ENCODE measurements around the gene DHH.

The DHH gene

DNA sequence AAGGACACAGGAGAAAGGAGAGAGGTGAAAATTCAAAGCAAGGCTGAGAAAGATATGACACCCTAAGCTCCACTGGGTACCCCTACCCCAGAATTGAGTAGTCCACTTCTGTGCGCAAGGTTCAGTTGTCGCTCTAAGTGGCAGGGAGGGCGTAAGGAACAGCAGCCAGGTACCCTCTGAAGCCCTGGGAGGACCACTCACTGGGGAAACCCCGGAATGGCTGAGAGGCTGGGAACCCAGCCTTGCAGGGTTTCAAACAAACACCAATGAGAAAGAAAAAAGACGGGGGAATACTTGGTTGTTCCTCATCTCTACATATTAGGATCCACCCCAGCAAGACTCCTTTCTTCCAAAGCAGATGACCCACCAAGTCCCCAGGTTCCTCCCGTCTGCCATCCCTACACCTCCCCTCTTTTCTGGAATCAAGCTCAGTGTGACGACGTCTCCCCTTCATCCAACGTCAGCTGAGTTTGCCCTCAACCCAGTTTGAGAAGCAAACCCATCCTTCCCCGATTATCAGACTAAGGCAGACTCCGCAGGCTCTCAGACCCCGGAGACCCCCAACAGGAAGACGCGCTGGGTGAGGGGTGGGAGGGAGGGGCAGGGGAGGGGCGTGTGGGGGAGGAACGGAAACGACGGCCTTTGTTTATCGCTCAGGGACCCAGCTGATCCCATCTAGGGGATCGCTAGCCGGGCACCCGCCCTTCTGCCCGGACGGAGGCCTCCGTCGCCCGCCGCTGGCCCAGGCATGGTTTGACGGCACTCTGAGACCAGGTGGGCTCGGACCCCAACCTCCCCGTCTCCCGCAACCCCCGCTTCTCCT, 15.3 kb upstream of the DHH start:
- DNase-seq (ENCODE audit: low read depth): no peak

DNA sequence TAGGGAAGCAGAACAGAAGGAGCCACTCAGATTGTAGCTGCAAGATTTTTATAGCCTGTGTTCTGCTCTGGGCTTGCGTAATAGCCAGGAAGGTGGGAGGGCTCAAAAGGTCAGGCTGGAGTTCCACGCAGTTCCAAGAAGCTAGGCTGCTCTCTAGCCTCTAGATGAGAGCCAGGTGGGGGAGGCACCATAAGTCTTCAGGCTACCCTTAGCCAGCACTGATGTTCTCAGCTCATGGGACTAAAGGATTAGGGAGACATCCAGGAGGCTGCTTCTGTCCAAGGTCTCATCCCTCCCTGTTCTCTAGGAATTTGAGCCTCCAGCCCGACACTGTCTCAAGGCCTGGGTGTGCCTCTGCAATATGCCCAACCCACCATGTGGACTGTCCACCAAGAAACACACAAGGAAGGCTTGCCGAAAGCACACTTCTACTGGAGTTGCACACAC, 14.4 kb upstream of the DHH start:
- no peak for DNase-seq (ENCODE audit: low read depth)

DNA sequence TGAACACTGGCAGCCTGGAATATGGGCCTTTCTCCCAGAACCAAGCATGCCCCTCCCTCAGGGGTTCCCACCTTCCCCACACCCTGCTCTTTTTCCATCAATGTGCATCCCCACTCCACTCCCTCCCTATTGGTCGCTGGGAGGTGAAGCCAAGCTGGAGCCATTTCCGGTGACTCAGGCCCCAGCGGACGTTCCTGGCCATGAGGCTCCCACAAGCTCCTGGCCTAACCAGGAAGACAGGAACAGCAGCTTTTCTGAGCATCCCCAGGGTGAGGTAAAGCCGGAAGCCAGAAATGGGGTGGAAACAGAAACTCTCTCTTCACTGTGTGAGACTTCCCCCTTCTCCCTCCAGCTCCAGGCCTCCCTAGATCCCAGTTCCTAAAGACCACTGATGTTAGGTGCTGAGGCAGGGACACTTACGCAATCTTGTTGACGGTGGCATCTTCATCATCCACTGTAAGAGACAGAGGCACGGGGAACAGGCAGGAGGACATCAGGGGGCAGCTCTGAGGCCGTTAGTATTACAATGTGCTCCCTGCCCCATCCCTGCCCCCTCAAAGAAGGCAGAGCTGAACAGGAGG, 11.0 kb upstream of the DHH start:
- DNase-seq (ENCODE audit: low read depth): no peak

DNA sequence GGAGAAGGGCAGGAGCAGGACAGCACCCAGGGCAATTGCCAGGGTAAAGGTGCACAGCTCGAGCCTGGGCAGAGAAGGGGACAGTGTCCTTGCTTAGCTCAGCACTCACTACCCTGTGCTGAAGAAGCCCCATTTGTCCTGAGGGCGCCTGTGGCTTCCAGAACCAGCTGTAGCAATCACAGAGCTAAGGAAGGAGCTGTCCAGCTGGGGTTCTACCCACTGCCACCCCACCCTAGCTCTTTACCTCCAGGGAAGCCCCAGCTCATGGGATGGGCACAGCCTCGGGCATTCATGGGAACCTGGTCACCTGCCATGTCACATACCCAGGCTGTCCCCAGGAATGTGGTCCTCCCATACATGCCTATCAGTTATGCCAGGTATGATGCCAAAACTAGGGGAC, 10.2 kb upstream of the DHH start:
- DNase-seq (ENCODE audit: low read depth): no peak

DNA sequence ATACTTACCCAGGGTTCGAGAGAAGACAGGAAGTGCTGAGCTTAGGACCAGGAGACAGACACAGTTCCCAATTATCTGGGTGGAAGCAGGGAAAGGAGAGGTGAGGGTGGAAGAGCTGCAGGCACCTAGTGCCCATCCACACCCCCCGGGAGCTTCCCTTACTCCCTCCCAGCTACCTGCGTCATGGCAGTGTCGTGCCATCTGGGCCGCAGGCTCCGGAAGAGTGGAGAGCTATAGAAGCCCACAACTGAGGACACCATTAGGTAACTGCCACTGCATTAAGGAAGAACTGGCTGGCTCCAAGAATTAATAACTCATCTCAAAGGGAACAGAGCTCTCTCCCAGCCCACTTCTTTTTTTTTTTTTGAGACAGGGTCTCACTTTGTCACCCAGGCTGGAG, 5.8 kb upstream of the DHH start:
- no peak for DNase-seq (ENCODE audit: low read depth)

DNA sequence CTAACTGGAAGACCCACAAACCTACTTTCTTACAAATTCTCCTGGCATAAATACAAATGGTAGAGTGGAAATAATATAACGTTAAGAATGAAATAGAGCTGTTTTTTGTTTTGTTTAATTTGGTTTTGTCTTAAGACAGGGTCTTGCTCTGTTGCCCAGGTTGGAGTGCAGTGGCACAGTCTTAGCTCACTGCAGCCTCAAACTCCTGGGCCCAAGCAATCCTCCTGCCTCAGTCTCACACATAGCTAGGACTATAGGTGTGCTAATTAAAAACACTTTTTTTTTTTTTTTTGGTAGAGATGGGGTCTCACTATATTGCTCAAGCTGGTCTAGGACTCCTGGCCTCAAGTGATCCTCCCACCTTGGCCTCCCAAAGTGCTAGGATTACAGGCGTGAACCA, 4.1 kb upstream of the DHH start:
- no peak for DNase-seq (ENCODE audit: low read depth)

DNA sequence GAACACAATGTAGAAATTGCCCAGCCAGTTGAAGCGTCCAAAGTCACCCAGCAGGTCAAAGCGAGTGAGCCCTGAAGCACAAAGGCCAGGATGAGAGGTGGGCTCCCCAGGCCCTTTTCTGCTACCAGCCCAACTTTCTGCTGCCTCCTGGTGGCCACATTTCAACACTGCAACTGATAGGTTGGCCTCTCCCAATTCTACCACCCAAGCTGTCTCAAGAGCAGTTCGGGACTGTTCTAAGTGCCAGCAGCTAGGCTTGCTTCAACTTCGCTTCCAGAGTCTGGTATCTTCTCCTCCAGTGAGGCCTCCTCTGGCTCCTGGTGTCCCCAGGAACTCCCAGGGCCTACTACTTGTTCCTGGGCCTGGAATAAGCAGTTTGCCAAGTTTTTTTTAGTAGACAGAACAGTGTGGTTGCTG, 3.4 kb upstream of the DHH start:
- no peak for DNase-seq (ENCODE audit: low read depth)

DNA sequence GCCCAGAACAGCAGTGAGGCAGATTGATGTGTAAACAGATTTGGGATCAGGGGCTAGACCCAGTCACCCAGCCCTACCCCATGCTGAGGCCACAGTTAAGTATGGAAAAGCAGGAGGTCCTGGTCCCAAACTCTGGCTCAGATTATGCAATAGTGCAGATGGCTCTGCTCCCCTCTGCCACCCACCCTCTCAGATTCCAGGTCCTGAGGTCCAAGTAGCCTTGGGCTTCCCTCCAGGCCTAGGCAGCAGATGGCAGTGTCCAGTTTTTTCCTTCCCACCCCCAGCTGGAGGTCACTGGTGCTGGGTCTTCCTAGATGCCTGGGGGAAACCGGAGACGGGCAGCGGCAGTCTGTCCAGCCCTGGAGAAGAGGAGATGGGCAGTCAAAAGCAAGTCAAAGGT, 2.8 kb upstream of the DHH start:
- no peak for DNase-seq (ENCODE audit: low read depth)

DNA sequence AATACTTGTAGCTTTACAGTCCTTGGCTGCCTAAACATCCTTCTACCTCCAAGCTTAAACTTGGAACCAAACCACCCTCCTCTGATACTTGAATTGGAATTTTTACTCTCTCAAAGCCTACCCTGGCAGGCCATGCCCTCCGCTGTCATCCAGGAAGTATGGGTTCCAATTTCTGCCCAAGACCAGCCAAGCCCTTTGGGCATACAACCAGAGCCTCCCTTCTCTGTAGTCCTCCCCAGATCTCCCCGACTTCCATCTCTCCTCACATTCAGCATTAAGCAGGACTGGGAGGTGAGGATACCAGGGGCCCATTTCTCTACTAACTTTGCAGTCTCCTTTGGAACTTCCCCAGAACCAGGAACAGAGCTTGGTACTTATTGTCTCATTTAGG, 369 bp upstream of the DHH start:
- DNase-seq (ENCODE audit: low read depth): no peak

DNA sequence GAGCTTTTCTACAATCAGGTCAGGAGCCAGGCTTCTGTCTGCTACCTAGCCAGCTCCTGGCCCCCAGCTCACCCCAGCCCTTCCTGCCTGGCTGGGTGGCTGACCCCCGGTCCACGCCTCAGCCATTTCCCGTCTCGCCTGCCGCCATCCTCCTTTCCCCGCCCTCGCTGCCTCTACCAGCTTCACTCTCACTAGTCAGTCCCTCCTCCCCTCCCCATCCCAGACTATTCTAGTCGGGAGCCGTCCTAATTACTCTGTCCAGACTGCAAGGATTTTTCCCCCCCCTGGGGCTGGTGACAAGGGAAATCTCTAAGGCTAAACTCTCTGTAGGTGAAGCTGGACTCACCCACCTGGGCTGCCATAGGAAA, 825 bp downstream of the DHH start:
- DNase-seq (ENCODE audit: low read depth): no peak

DNA sequence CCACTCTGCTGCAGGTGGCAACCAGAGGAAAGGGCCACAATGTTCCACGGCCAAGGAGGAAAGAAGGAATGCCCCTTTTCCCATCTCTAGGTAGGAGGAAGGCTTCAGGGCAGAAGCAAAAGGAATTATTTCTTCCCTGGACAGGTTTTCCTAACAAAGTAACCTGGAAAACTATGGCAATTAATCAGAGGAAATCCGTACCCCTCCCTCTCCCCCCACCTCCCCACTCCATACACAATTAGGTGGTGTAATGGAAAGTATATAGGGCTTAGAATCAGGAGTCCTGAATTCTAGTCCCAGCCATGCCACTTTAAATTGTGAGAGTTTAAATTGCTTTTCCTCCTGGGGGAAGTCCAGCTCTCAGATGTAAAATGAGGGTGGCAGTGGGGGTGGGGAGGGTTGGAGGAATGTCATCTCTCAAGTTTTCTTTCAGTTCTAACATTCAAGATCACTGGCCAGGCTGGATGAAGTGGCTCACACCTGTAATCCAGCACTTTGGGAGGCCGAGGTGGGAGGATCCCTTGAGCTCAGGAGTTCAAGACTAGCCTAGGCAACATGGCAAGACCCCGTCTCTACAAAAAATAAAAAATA, 1.7 kb downstream of the DHH start:
- no peak for DNase-seq (ENCODE audit: low read depth)

DNA sequence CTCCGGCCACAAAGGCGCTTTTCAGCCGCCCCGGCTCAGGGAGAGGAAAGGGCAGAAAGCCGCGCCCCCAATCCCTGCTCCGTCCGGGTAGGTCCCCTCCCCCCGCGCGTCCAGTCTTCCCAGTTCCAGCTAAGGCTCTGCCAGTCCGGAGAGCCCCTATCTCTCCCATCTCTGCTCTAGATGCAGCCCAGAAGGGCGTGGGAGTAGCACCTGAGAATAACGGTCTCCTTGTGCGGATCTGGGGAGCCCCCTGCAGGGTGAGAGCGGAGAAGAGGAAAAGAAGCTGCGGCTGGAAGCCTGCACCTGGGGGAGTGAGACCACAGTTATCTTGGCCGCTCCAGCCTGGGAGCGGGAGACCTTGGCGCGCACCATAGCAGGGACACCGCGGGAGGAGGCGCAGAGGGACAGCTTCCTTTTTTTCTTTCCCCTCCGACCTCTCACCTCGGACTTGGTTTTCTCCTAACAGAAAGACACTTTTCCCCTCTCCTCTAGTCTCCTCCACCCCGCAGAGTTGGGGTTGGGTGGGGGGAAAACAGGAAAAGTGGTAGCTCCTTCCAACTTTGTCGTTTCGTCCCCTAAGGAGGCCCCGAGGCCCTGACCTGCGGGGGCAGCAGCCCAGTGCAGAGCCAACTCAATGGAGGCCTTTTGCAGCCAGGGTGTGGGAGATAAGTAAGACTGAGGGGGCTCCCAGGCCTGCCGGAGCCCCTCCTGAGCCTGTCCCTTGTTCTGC, 2.4 kb downstream of the DHH start:
- DNase-seq (ENCODE audit: low read depth): no peak

DNA sequence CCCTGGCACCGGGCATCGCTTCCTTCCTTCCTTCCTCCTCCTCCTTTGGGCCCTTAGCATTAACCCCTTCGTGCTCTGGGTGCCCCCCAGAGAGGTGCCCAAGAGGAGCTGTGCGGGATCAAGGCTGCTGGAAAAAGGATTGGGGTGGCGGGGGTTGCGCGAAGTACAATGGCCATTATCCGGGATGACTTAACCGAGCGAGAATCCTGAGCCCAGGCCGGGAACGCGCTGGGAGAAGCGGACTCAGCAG, 2.8 kb downstream of the DHH start:
- DNase-seq (ENCODE audit: low read depth): no peak

DNA sequence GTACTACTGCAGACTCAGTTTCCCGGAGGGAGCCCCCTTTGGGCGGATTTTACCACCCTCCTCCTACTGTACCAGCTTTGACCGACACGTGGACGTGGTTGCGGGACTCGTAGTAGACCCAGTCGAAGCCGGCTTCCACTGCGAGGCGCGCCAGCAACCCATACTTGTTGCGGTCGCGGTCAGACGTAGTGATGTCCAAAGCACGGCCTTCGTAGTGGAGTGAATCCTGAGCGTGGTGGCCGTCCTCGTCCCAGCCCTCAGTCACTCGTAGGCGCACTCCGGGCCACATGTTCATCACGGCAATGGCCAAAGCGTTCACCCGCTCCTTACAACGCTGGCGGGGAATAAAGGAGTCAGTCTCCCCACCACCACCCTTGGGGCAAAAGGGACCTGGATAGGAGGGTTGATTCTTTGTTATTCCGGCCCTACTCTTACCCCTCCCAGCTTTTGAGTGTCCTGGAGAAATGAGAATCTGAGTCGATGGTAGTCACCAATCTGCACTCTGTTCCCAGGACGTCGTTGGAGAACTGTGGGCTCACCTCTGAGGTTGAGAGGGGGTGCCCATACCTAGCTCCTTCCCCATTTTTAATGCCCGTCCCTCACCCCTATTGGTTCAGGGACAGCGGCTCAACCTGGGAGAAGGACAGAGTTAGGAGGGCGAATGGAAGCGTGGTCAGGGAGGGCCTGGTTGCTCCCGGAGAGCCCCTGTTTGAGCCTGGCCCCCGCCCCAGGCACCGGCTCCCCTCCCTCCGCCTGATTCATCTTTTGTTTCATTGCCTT, 3.4 kb downstream of the DHH start:
- no peak for DNase-seq (ENCODE audit: low read depth)

DNA sequence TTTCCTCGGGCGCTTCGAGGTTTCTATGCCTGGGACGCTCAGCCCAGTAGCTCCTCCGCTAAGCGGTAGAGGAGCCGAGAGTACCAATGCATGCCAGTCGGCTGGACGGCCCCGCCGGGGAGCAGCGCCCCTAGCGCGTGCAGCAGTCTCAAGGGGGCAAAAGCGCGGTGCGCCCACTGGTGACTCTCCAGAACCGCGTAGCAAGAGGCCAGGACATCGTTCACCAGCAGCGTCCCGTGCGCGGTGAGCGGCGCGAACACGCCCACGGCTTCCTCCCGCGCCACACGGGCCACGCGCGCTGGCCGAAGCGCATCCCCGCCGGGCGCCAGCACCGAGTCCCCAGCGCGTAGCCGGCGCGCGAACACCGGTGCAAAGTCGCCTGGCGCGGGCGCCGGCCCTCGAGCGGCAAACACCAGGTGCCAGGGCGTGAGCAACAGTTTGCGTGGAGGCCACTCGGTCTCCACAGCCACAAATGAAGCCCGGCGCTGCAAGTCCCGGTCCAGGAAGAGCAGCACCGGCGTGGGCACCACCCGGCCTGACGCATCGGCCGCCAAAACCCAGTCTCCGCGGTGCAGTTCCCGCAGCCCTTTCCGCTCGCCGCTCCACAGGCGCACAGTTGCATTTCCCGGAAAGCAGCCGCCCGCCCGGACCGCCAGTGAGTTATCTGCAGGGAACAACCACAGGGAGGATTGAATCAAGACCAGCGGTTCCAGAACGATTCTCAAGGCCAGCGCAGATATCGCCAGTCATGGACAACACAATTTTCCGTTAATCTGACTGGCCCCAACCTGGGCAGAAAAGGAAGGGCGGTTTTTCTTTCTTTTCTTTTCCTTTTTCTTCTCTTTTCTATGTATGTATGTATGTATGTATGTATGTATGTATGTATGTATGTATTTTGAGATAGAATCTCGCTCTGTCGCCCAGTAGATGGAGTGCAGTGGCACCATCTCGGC, 4.5 kb downstream of the DHH start:
- no peak for DNase-seq (ENCODE audit: low read depth)

DNA sequence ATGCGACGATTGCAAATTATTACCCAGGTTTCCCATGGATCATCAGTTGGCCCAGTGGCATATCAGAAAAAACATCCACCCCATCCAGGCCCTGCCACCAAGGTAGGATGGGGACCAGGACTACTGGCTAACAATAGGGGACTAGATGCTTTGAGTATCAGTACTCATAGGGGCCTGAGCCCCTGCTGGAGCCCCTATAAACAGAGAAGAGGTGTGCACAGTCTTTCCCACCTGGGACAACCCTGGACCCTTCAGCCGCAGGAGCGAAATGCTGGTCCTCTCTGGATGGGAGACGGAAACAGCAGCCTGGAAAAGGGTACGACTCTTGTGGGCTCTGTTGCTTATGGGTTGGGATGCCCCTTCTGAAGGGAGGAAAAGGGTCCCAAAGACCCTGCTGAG, 5.7 kb downstream of the DHH start:
- no peak for DNase-seq (ENCODE audit: low read depth)

DNA sequence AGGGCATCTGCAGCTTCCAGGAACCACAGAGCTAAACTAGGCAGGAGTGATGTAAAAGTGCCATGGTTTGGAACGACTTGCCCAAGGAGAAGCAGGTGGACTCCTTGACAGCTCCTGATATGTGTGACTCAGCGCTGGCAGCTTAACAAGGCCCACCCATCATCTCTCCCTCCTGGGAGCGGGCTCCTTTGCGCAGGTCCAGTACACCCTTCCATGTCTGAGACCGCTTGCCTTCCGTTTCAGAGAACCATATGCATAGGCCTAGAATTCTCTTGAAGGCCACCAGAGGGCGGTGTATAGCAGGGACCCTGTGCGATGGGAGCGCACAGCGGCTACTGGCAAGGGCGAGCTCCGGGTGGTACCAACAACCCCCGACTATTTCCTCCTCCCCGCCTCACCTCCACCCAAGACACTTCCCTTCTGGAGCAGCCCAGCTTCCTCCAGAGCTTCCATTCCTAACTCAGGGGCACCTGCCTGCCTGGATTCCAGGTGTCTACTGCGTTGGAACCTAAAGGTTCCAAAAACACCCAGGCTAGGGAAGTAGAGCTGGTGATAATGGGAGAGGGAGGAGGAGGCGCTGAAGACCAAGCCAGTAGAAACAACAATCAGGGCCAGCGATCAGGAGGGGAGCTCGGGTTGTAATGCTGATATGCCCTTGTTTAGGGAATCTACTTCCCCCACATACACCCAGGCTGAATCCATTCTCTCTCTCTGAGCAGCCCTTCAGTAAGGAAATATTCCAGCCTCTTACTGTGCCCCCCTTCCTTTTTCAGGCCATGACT, 6.3 kb downstream of the DHH start:
- peak; percentile 68 for DNase-seq (ENCODE audit: low read depth)

DNA sequence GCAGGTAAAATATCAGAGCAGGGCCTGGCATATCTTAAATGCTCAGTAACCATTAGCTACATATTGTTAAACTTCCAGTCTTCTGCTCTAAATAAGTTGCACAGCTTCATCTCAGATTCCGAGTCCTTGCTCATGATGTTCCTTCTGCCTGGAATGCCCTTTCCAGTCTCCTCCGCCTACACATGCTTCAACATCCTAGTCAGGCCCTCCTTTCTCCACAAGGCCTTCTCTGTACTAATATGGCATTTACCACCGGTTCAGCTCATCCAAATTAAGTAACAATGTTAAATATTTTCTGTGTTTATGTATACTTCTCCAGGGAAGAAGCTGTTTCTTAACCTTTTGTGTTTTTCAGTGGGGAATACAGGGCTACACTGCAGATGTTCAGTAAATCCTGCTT, 8.5 kb downstream of the DHH start:
- DNase-seq (ENCODE audit: low read depth): no peak

DNA sequence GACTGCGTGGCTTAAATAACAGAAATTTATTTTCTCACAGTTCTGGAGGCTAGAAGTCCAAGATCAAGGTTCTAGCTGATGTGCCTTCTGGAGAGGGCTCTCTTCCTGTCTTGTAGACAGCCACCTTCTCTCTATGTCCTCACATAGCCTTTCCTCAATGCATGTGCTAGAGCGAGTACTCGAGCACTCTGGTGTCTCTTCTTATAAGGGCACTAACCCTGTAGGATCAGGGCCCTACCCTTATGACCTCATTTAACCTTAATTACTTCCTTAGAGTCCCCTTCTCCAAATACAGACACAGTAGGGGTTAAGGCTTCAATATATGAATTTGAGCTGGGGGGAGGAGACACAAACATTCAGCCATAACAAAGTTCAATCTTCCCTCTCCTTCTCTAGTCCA, 10.2 kb downstream of the DHH start:
- DNase-seq (ENCODE audit: low read depth): no peak

DNA sequence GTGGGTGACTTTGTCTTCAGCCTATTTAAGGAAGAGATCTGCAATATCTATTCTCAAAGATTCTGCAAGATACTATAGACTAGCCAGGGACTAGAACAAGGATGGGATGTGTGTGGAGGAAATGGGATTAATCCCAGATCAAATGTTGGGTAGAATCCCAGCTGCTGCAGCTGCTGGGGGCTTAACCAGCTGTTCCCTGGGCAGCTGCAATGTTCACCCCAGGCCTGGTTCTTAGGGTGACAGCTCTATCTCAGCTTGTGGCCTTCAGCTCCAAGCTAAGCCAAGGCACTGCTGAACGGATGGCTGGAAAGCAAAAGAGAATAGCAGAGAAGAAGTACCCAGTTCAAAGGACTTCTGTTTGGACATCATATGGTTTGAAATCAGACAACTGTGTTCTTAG, 14.8 kb downstream of the DHH start:
- DNase-seq (ENCODE audit: low read depth): no peak

DNA sequence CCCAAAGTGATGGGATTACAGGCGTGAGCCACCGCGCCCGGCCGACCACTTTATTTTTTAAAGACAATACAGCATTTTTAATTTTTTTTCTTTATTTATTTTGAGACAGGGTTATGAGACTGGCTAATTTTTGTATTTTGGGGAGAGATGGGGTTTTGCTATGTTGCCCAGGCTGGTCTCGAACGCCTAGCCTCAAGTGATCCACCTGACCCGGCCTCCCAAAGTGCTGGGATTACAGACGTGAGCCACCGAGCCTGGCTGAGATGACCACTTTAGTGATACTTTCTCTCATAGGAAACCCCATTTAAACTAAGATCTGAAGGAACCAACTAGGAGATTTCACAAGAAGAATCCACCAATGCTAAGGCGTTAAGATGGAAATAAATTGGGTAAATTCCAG, 23.6 kb downstream of the DHH start:
- DNase-seq (ENCODE audit: low read depth): no peak
